ENCODE results near the gene SLC25A33.

DNA sequence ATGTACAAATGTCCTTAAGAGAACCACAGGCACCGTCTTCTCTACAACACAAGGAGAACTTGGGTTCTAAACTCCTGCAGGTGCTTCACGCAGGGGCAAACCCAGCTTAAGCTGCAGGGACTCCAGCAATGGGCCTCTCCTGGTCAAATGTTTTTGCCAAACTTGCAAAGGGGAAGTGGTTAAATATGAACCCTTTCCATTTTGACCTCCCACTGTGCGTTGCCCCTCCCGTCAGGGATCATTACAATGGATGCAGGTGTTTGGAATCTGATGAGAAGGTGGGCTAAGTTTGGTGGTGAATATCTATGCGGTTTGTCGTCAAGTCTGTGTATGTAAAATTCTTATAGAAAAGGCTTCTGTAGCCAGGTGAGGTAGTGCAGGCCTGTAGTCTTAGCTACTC, 29.1 kb upstream of the SLC25A33 start:
- no peak for TF ChIP-seq EZH2 (IDR thresholded peaks at IDR 0.05)
- TF ChIP-seq POLR2AphosphoS5 (IDR thresholded peaks at IDR 0.05; ENCODE audit: borderline replicate concordance, low read depth, low read length), result no peak
- no peak for TF ChIP-seq FOXP2 (optimal IDR thresholded peaks at IDR 0.05; ENCODE audit: control extremely low read depth, extremely low read length, insufficient read depth)
